Stimulated activated naive CD8-positive, alpha-beta T cell treated with anti-CD3 and anti-CD28 coated beads, Interleukin-15, Interleukin-2, amounts not matched to agents 100 U/mL and 50 U/mL, for 24 hours (primary cell): Measurements from ENCODE around the gene NOC4L.
"Not testable (repeated sequence)": the region's sequence is repeated elsewhere in the genome, so short reads cannot be mapped to it uniquely, and the experiment has no call there.

ENCODE experiments used
- ATAC-seq: fragments of 150-1000 bp; cut with Tn5 transposase; one replicate; pipeline ENCODE4 v1.10.0; 2021
- DNase-seq: peaks from one replicate; pipeline ENCODE4 v3.0.0; 2021

The NOC4L gene

GRCh38 chr12:132182206-132182710 is 38.0 kb downstream of the NOC4L start:
- ATAC-seq (no peak), DNase-seq (no peak)

DNA sequence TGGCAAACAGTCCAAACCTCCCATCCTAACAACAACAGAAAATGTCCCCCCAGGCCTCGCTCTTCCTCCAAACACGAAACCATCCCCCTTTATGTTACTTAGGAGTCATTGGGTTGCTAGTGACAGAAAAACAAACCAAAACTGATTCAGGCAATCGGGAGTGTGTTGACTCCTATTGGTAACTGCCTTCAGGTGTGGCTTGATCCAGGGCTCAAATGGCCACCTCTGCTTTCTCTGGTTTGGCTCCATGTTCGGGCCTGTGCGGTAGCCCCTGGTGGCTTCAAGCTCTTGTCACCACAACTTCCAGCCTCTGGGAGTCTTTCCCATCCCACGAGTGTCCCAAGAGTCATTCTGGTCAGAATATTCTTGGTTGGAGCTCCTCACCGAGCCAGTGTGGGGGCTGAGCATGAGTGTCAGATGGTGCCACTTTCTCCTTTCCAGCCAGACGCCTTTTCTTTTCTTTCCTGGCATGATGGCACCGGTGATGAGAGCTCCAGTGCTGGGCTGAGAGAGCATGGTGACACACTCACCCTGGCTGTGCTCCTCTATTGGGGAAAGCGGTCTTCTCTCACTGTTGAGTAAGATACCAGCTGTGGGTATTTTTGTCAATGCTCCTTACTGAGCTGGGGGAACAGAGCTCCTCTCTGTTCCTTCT is 38.6 kb downstream of the NOC4L start:
- no peak for DNase-seq

GRCh38 chr12:132185705-132186104 is 41.4 kb downstream of the NOC4L start:
- no peak for DNase-seq
- ATAC-seq, result no peak

More for the DNA sequence above, 38.6 kb downstream of the NOC4L start:
- no peak for ATAC-seq

DNA sequence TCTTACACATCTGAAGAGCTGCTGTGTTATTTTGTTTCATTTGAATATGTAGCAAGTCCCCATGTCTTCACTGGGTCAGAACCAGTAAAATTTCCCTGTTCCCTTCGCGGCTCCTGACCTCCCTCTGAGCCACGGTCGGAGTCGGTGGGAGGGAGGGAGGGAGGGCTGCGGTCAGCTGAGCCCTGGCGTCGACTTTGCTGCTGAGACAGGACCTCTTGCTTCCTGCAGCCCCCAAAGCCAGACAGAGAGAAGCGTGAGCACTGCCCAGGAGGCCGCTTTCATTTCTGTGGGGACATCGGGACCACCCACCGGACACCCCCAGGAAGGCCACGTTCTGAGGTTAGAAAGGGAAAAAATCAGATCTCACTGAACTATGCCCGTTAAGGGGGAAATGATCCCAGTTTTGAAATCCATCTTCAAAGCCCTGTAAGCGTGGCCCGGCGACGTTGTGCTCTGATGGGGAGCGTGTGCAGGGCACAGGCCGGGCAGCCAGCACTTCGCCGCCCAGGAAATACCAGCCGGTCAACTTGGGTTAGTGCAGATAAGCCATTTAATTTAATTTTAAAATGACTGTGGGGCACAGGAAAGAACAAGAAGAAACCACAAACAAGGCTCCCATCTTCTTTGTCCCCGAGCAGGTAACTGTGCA is 42.1 kb downstream of the NOC4L start:
- ATAC-seq (no peak), DNase-seq (no peak)

GRCh38 chr12:132186857-132187620 is 42.8 kb downstream of the NOC4L start:
- ATAC-seq (no peak), DNase-seq (no peak)

DNA sequence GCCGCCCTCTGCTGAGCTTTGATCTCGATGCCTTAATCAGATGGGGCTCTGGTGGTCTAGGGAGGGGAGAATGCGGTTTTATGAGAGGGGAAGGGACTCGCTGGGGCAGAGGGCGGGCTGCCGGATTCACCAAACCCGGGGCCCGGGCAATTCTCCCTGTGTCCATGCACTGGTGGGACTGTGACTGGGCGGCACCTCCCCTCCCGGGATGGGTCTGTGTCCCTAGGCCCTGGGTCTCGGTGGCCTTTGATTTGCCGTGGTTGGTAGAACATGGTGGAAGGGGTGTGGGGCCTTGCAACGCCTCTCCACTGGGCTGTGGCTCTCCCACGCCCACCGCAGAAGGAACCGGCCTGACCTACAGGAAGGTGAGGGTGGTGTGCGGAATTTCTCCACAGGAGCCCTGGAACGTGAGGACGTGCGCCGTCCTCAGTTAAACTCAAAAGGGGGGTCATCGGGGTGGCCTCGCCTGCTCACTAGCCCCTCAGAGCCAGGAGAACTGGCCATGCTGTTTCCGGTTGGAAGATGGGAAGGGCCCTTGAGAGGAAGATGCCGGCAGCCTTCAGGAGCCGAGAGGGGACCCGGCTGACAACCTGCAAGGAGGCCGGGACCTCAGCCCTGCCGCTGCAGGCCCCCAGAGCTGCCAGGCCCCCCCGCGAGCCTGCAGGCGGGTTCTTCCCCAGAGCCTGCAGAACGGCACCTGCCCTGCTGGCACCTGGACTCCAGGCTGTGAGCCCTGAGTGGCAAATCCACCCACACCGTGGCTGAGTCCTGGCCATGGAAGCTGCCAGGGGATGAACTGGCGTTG is 43.6 kb downstream of the NOC4L start:
- ATAC-seq, result no peak
- DNase-seq, result no peak

GRCh38 chr12:132188451-132188901 is 44.2 kb downstream of the NOC4L start:
- ATAC-seq (no peak), DNase-seq (no peak)

- ATAC-seq (no peak), DNase-seq (no peak)
Observed at GRCh38 chr12:132188916-132189325, 44.7 kb downstream of the NOC4L start.

- ATAC-seq (peak; percentile 96), DNase-seq (peak; percentile 94)
Observed at GRCh38 chr12:132189378-132190011, 45.2 kb downstream of the NOC4L start.

DNA sequence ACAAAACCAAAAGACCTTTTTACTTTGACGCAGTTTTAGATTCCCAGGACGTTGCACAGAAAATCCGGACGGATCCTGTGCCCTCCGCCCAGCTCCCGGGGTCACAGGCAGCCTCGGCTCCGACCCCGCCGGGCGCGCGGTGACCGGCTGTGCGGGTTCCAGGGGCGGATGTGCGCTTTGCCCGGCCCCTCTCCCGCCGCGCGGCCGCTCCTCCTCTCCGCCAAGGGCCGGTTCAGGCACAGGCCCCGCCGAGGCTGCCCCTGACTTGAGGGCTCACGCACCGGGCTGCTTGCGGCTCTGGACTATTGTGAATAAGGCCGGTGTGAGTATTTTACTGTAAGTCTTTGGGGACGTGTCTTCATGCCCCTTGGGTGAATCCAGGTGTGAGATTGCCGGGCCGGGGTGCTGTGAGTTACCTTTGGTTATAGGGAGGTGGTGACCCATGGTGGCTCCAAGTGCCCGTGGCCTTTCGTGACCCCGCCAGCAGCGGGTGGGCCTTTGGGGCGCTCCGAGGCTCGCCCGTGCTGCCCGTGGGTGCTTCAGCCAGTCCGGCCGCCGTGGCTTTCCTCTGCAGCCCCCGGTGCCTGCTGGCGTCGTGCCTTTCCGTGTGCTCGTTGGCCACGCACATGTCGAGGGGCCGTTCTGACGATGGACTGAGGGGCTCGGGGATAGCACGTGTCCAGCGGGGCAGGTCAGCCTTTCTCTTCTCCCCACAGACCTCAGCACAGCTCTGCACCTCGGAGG is 45.9 kb downstream of the NOC4L start:
- no peak for DNase-seq

DNA sequence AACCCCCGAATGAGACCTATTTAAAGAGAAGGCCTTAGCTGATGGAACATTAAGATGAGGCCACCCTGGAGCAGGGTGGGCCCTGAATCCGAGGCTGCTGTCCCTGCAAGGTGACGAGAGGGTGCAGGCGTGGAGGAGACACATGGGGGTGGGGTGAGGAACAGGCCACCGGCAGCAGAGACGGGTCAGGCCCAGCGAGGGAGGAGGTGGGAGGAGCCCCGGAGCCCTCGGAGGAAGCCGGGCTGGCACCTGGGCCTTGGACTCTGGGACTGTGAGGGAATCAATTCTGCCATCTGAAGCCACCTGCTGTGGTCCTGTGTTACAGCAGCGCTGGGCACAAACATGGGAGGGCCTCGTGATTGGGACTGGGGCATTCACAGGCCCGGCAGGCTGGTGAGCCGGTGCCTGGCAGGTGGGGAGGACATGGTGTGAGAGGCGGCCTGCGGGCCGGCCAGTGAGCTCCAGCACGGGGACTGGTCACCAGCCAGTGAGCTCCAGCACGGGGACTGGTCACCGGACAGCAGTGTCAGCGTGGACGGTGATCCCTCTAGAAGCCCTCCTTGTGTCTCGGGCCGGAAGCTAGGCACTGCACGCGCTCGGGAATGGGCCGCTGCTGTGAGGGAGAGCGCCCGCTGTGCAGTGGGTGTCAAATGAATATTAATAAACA is 46.7 kb downstream of the NOC4L start:
- DNase-seq, result no peak
- no peak for ATAC-seq

More for the DNA sequence above, 45.9 kb downstream of the NOC4L start:
- peak; percentile 2 for ATAC-seq

- no peak for DNase-seq
- ATAC-seq, result no peak
Observed at GRCh38 chr12:132191715-132192553, 47.7 kb downstream of the NOC4L start.

GRCh38 chr12:132194056-132194455 is 49.8 kb downstream of the NOC4L start:
- ATAC-seq (no peak), DNase-seq (peak; percentile 50)

DNA sequence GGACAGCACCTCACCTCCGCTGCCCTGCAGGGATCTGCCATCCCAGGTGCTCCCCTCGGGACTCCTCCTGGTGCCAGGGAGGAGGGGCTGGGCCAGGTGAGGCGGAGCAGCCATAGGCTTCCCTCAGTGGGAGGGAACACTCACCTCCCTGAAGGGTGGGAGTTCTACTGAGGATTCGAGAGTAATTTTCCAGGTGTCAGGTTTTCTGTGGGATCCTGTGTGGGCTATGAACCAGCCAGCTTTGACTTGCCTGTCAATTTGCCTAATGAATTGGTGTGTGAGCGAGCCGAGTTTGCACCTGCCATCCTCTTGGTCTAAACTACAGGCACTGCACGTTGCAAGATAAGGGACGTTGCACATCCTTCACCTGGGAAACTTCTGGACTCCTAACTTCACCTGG is 50.3 kb downstream of the NOC4L start:
- no peak for ATAC-seq
- DNase-seq, result no peak

DNA sequence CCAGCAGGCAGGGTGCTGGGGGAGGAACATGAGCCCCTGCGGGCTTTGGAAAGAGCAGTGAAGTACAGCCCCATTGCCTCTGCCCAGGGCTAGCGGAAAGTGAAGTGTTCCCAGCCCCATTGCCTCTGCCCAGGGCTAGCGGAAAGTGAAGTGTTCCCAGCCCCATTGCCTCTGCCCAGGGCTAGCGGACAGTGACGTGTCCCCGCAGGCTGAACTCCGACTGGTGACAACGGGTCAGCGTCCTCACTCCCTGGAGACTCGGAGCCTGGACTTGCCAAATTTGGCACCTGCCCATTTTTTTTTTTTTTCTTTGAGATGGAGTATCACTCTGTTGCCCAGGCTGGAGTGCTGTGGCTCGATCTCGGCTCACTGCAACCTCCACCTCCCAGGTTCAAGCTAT is 51.0 kb downstream of the NOC4L start:
- not testable (repeated sequence) for ATAC-seq

DNA sequence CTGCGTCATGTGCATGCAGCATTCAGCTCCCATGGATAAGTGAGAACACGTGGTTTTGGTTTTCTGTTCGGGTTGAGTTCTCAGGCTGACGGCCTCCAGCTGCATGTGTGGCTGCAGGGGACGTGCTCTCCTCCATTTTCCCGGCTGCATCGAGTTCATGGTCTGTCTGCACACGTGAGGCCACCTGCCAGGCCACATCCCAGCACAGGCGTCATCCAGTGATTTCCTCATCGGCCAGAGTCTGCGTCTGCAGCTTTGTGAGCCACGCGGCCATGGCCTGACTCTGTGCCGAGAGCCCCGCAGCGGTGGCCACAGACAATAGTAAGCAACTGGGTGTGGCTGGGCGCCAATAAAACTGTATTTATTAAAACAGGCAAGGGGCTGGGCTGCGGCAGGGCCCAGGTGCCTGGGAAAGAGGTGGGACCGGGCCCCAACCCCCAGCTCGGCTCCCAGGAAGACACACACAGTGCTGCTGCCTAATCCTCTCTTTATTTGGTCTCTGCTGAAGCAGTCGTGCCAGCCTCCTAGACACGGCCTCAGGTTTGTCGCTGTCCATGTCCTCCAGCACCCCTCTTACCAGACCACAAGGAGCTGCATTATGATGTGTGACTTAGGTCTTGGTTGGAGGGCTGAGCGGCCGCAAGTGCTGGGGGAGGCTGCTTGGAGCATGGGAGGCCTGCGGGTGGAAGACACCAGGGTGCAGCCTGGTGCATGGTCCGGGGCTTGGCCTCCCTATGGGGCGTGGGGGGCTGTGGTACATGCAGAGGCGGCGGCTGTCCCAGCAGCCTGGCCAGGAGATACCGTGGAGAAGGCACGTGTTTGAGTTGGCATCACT is 52.0 kb downstream of the NOC4L start:
- DNase-seq, result no peak
- ATAC-seq, result no peak

More for the DNA sequence above, 51.0 kb downstream of the NOC4L start:
- DNase-seq, result not testable (repeated sequence)

DNA sequence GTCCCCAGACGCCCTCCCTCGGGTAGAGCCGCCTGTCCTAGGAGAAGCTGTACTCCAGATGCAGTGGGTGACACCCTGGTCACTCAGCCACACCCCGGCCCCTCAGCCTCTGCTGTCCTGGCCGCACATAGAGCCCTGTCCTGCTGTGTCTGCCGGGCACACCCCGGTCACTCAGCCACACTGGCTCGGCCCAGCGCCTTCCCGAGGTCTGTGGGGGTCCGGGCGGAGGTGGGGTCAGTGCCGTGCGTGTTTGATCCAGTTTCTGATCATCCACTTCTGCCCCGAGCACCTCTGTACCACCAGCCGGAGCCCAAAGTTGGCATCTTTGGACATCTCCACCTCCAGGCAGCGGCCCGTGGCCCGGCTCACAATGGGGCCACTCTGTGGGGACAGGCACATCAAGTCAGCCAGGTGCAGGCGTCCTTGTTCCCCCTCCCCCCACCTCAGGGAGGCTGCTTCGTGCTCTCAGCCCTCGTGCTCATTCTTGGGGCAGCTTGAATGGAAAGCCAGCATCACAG is 52.7 kb downstream of the NOC4L start:
- ATAC-seq, result no peak
- DNase-seq, result no peak
